ENCODE data around the gene GMEB2.
"Not testable (repeated sequence)": the region's sequence is repeated elsewhere in the genome, so short reads cannot be mapped to it uniquely, and the experiment has no call there.

GMEB2 gene

DNA sequence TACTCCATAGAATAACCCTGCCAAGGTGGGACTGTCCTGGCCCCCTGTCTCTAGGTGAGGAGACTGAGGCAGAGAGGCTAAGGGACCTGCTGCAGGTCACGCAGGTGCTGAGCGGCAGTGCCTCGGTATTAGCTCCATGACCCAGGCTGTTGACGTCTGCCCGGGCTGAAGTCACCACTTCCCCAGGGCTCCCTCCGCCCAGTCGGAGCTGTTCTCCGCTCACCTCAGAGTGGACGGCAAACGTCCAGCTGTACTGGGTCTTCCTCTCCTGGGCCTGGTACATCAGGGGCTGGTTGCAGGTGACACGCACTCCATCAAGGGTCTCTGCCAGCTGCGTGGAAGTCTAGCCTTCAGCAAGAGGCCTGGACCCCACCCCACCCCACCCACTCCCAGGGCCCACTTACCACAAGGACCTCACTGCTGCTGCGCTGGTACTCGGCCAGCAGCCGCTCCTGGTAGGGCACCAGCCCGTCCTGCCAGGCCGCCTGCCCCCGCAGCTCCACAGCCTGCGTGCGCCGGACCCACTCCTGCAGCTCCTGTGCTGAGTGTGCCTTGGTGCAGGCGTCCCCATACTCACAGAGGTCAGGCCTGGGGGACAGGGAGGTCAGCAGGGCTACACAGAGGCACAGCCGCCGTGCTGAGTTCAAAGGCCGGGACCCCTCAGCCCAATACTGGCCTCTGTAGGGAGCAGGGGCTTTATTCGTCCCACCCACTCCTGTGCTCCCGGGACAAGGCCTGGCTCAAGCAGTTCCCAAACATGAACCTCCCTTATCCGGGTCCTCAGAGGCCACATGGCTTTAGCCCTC is 56.4 kb downstream of the GMEB2 start:
- DNase-seq (ENCODE audit: low read depth) = no peak

DNA sequence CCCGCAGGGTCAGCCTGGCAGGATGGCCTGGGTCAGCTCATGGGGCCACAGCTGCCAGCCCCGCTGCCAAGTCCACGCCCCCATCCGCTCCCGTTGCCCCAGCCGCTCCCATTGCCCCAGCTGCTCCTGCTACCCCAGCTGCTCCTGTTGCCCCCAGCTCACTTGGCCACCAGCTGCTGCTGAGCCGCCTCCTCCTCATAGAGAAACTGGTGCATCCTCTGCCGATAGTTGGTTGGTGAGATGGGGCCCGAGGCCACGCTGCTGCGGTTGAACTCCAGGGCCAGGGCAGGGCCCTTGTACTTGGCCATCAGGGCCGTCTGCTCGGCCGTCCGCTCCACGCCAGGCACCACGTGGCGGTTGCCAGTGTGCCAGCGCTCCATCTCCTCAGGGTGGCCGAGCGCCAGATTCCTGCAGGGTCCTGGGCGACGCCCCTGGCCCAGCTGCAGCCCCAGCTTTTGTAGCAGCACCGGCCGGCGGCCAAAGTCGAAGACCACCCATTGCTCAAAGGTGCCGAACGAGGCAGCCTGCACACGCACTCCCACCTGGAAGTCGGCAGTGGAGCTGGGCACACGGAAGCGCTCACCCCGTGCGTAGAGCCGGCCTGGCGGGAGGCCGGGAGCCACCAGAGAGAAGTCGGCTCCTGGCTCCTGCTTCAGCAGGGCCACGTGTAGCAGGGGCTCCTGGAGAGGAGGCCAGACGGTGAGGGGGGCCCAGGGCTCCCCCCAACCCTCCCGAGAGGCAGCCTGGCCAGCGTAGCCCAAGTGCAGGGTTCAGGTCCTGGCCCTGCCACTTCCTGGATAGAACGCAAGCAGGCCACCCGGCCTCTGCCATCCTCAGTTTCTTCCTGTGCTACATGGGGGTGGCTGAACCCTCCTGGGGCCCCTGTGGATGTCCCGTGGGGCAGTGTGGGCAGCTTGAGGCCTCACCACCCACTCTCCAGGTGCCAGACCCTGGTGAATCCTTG is 57.6 kb downstream of the GMEB2 start:
- DNase-seq (ENCODE audit: low read depth) = no peak

DNA sequence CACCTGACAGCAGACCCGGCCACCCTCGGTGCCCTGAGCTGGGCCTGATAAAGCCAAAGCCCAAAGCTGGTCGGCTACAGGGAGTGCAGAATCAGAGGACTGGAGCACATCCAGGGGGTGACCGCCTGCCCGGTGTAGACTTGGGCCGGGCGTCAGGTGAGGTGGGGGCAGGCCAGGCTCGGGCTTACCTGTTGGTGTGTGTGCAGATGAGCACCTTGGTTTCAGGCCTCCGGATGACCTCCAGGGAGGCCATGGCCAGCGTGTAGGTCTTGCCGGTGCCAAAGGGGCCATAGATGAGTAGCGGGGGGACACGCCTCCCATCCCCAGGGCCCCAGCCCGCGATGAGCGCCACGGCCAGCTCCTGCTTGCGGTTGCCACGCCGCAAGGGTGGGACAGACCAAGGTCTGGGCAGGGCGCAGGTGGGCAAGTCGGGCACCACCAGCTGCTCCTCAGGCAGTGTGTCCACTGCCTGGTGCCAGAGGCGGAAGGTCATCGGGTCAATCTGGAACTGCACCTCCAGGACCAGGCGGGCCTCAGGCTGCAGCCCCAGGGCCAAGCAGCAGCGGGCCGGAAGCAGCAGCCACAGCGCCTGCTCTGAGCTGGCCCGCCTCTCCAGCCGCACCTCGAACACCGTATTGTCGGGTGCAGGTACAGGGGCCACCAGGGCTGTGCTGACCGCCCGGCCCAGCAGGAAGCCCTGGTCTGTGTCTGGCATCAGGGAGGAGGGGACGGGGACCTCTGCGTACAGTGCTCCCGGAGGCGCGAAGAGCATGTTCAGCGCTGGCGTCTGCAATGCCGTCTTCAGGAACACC is 58.5 kb downstream of the GMEB2 start:
- DNase-seq (ENCODE audit: low read depth) = no peak

DNA sequence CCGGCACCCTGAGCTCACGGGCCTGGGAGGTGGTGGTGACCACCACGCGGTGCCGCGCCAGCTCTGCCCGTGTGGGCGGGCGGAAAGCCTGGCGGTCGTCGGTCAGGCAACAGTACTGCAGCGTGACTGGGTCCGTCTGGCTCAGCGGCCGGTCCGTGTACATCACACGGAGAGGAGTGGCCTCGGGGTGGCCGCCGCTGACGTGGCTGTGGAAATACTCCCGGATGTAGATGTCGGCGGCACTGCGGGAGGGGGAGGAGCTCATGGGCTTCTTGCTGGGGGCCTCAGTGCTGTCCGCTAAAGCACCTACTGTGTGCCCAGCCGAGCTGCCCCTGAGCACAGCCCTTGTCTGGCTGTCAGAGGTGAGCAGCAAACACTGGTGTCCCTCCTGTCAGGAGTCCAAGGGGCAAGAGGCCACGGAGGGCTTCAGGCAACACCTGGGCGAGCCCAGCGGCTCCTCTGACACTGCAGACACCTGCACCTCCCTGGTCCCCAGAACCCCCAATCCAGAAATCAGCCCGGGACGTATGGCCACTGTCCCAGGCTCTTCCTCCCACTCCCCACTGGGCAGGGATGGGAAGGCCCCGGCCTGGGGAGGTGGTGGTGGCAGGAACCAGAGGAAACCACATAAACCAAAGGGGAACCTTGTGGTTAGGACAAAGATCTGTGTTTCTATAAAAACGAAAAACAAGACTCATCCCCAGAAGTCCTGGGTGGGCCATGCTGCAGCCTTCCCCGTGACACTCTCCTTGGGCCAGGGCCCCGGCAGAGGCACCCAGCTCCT is 59.3 kb downstream of the GMEB2 start:
- peak; percentile 40 for DNase-seq (ENCODE audit: low read depth)

DNA sequence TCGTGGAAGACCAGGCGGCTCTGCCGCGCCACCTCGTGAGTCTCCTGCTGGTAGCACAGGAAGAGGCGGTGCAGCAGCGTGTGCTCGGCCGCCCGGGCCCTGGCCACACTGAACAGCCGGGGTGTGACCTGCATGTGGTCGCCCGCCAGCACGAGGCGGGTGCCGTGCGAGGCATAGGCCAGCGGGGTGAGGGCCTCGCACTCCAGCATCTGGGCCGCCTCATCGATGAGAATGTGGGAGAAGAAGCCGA is 59.8 kb downstream of the GMEB2 start:
- DNase-seq (ENCODE audit: low read depth) = no peak

DNA sequence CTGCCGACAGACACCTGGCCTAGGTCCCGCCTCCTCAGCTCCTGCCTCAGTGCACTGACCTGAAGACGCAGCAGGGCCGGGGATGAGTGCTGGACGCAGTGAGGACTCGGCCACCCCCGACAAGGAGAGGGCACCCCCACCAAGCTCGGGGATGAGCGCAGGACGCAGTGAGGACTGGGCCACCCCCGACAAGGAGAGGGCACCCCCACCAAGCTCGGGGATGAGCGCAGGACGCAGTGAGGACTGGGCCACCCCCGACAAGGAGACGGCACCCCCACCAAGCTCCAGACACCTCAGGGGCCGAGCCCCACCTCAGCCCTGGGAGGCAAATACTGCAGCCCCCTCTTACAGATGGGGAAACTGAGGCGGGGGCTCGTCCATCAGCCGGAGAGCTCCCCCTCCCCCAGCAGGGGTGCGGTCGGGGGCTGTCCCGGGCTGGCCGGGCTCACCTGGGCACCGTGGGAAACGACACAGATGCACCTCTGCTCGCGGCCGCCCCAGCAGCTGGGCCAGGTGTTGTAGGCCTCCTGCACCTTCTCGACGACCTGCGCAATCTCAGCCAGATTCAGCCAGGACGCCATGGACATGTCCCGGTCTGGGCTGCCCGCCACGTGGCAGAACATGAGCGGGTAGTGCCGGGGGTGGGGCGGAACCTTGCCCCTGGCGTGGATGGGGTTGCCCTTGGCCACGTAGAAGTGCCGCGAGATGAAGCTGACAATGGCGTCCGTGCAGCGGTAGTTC is 60.3 kb downstream of the GMEB2 start:
- no peak for DNase-seq (ENCODE audit: low read depth)

DNA sequence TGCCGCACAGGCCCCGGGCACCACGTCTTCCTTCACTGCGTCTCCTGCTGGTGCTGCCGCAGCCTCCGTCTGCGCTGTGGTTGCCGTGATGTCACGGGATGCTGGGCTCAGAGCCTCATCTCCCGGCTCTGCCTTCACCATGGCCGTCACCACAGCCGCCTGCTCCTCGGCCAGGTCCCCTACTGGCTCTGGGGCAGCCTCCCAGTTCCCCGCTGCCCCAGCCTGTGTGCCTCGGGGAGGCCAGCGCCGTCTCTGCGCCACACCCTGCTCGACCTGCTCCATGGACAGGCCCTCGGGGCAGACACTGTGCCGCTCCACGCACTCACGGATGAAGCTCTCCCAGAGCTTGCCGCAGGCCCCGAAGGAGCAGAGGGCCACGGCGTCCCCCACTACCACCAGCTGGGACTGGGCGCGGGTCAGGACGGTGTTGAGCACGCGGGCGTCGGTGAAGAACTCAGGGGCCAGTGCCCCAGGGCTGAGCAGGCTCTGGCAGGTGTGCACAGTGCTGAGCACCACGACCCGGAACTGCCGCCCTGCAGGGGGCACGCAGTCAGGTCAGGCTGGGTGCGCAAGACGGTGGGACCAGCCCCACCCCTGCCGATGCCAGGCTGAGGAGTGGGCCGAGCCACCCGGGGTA is 61.1 kb downstream of the GMEB2 start:
- no peak for DNase-seq (ENCODE audit: low read depth)

DNA sequence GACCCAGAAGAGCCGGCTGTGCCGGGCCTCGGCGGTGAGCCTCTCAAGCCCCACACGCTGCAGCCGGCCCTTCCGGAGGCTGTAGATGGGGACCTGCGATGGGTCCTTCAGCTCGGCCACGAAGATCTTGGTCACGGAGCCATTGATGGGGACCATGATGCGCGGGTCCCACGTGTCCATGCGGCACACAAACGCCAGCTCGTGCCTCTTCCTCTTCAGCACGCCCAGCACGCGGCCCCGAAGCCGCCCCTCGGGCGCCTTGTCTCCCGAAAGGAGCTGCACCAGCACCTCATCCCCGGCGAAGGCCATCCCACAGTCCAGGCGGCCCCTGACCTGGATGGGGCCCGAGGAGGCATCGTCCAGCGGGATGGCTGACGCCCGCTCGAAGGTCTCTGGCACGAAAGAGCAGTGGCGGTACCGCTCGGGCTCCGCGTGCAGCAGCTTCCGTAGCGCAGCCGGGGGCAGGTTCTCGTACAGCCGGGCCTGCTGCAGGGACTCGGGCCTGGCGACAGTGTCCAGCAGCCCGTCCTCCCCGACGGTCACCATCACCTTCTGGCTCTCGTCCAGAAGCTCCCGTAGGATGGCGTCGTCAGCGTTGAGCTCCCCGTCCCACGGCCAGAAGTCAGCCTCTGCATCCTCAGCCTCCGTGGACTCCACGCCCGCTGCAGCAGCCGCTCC is 61.7 kb downstream of the GMEB2 start:
- no peak for DNase-seq (ENCODE audit: low read depth)

DNA sequence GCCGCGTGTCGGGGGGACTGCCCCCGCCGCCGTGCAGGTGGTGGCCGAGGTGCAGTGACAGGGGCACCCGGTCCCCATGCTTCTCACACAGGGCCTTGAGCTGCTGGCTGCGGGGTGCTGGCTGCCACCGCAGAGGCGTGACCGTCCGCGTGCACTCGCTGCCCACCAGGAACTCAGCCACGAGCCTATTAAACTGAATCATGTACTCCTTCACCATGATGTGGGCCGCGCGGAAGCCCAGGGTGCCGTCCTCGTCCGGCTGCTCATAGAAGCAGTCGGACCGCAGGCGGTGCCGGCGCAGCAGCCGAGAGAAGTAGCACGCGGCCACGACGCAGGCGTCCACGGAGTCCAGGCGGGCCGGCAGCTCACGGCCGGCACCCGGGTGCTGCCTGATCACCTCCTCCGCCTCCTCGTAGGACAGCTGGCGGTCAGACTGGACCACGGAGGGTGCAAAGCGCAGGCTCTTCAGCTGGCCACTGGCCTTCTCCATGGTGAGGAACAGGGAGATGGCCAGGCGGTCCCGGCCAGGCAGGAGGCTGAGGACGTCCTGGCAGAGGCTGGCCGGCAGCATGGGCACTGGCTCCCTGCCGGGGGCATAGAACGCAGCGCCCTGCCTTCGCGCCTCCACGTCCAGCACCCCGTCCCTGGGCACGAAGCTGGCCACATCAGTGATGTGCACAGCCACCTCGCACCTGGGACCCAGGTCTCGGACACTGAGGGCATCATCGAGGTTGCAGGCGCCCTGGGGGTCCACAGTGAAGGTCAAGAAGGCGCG is 62.7 kb downstream of the GMEB2 start:
- DNase-seq (ENCODE audit: low read depth) = no peak

DNA sequence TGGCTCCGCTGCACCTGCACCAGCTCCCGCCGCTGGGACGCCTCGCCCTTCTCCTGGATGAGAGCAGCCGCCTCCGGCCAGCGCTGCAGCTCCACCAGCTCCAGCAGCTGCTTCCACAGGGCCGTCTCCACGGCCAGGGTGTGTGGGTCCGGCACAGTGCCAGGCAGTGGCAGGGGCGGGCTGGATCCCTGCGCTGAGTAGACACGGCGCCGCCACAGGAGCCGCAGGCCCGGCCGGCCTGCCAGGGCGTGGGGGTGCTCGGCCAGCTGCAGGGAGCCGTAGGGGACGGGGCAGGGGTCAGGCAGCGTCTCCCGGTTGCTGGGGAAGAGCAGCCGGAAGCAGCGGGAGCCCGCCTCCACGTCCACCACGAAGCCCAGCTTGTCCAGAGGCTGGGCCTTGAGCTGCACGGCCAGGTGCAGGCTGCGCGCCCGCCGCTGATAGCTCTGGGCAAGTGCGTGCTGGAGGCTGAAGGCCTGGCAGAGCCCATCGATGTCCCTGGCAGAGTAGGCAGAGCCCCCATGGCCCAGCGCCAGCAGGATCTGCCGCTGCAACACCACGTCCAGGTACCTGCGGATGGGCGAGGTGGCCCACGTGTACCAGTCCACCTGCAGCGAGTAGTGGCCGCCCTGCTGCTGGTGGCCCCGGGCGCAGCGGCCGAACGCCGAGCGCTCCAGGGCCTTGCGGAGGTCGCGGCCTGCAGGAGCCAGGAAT is 63.5 kb downstream of the GMEB2 start:
- no peak for DNase-seq (ENCODE audit: low read depth)

DNA sequence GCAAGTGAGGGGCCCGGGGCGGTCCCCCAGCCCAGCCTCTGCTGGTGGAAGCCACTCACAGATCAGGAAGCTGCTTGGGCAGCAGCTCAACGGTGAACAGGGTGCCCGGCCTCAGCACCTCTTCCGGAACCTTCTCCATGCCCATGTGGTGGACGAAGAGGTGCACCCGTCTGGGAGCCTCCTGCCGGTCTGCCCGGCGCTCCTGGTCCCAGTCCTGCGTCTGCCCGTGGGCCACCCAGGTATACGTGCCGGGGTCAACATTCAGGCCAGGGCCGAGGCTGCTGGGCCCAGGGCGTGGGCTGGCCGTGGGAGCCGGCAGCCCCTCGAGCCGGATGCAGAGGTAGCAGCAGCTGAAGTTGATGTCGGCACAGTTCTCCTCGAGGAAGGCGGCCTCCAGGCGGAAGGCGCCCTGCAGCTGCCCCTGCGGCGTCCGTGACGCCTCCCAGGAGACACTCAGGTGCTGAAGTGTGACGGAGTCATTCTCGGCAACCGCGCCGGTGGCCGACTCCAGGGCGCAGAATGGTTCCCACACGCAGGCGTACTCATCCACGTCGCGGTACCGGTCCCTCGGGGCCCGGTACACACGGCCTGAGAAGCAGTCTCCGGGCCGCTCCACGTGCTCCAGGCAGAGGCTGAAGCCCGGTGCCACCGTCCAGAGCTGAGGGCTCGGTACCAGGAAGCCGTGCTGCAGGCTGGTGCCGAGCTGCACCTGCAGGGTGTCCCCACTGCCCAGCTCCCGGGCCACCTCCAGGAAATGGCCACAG is 64.3 kb downstream of the GMEB2 start:
- no peak for DNase-seq (ENCODE audit: low read depth)

DNA sequence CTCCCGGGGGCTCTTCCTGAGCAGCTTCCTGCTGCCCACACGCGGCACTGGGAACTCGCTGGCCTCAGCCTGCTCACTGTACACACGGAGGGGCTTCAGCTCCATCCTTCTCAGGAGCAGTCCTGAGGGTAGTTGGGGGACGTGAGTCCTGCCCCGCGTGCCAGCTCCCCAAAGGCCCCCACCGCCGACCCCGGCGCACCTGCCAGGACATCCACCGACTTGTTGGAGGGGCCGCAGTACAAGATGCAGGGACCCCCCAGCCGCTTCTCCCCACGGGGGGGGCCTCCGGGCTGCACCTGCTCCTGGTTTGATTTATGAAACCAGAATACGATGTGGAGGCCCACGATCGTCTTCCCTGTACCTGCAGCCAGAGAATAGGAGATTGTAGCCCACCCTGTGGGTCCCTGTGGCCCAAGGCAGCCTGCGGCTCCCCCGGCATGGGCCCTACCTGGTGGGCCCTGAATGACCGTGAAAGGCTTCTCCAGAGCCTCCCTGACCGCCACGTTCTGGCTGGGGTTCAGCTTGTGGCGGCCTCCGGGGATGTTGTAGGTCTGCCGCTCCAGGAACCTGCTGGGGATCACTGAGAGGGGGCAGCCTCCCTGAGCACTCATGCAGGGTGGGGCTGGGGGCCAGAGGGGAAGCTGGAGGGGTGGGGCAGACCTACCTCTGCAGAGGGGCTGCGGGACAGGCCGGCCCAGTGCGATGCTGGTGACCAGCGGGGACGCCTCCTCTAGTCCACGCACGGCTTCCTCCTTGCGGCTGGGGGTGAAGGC is 65.1 kb downstream of the GMEB2 start:
- DNase-seq (ENCODE audit: low read depth) = no peak

DNA sequence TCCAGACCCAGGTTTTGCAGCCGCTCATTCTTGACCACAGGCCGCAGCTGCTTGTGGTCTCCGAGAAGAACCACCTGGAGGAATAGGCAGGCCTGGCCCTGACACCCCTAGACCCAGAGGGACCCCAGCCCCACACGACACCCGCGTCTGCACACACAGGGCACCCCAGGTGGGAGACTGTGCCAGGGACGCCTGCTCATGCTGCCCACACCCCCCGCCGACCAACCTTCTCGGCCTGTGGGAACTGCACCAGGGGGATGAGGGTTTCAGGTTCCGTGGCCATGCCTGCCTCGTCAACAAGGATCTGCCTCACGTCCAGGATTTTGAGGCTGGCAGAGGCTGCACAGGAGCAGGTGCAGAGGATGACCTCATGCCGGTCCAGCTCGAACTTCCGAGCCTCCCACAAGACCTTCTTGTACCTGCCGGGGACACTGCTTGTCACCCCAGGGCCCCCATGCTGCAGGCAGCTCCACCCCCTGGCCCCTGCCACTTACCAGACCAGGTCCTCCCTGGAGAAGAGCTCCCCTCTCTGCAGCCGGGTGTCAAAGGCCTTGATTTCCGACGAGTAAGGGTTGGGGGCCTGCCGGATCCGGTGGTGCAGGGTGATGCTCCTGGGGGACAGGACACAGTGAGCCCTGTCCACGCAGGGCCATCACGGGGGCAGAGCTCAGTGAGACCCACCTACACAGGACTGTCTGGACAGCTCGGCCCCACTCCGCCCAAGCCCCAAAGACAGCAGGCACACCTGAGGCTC is 65.9 kb downstream of the GMEB2 start:
- DNase-seq (ENCODE audit: low read depth) = no peak

DNA sequence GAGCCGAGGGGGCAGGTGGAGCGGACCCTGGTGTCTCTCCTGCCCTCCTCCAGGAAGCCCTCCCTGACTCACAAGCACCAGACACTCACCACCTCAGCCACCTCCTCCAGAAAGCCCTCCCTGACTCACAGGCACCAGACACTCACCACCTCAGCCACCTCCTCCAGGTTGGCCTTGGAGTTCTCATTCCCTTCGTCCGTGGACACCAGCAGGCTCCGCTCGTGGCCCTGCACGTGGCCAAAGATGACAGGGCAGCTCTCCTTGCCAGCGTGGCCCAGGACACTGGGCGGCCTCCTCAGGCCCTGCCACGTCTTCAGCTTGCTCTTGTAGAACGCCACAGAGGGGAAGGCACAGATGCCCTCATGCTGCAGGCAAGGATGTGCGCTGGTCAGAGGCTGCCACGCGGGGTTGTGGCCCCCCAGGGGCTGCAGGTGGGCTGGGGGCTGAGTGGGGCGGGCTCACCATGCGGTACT is 66.5 kb downstream of the GMEB2 start:
- DNase-seq (ENCODE audit: low read depth) = no peak

DNA sequence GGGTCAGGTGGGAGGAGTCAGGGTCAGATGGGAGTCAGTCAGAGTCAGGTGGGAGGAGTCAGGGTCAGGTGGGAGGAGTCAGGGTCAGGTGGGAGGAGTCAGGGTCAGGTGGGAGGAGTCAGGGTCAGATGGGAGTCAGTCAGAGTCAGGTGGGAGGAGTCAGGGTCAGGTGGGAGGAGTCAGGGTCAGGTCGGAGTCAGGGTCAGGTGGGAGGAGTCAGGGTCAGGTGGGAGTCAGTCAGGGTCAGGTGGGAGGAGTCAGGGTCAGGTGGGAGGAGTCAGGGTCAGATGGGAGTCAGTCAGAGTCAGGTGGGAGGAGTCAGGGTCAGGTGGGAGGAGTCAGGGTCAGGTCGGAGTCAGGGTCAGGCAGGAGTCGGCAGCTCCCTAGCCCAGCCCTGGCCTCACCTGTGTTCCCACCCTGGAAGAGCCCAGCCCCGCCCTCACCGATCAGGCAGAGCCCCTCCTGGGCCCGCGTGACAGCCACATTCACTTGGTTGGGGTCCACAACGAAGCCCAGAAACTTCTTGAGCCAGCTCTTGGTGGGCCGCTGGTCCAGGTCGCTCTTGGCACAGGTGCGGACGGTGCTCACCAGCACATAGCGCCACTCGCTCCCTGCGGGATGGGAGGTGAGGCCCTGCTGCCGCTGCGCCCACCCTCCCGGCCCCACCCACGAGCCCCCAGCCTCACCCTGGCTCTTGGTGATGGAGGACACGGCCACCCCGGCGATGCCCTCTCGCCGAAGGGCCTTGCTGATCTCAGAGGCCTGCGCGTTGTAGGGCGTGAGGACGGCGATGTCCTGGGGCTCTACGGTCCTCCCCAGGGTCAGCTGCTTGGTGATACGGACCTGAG is 67.2 kb downstream of the GMEB2 start:
- DNase-seq (ENCODE audit: low read depth) = not testable (repeated sequence)
